Mesenchymal stem cell (in vitro differentiated cells and primary cell): ENCODE data around the gene CSPG5.

Experiments used
- DNase-seq: peaks from one replicate; pipeline ENCODE4 v3.0.0-alpha.2; 2013
- H2AFZ ChIP-seq: one replicate; pipeline ENCODE4 v1.6.1; 2013; ENCODE audit warnings: low read depth, mild to moderate bottlenecking, control low read depth, inconsistent platforms, low read length, moderate library complexity
- H2AK5ac ChIP-seq: 2 replicates; pipeline ENCODE4 v1.6.1; 2013; ENCODE audit warnings: low read length, moderate library complexity, mild to moderate bottlenecking, inconsistent platforms; ENCODE audit not compliant: severe bottlenecking
- H2BK120ac ChIP-seq: one replicate; pipeline ENCODE4 v1.6.1; 2013; ENCODE audit warnings: low read depth, mild to moderate bottlenecking, inconsistent platforms, low read length, moderate library complexity
- H2BK12ac ChIP-seq, 2 experiments: one replicate each; pipeline ENCODE4 v1.6.1; 2013; ENCODE audit warnings: inconsistent platforms in 2 of 2, low read length in 2 of 2, mild to moderate bottlenecking in 2 of 2, moderate library complexity in 2 of 2, control low read depth in 1 of 2
- H2BK15ac ChIP-seq: one replicate; pipeline ENCODE4 v1.6.1; 2013; ENCODE audit warnings: mild to moderate bottlenecking, low read depth, inconsistent platforms; ENCODE audit not compliant: poor library complexity, severe bottlenecking
- H2BK5ac ChIP-seq: 2 replicates; pipeline ENCODE4 v1.6.1; 2013; ENCODE audit warnings: low read depth, mild to moderate bottlenecking, low read length, control low read depth, inconsistent platforms; ENCODE audit not compliant: poor library complexity, severe bottlenecking
- H3K14ac ChIP-seq, 2 experiments: one replicate each; pipeline ENCODE4 v1.6.1; 2013; ENCODE audit warnings: inconsistent platforms in 2 of 2, low read length in 2 of 2, control low read depth in 1 of 2, mild to moderate bottlenecking in 1 of 2, moderate library complexity in 1 of 2
- H3K18ac ChIP-seq, 2 experiments: one replicate each; pipeline ENCODE4 v1.6.1; 2013; ENCODE audit warnings: inconsistent platforms in 2 of 2, low read length in 2 of 2, control low read depth in 1 of 2, low read depth in 1 of 2, mild to moderate bottlenecking in 1 of 2
- H3K23ac ChIP-seq, 2 experiments: one replicate each; pipeline ENCODE4 v1.6.1; 2013; ENCODE audit warnings: inconsistent platforms in 2 of 2, low read length in 2 of 2, mild to moderate bottlenecking in 2 of 2, moderate library complexity in 2 of 2, control low read depth in 1 of 2
- H3K27ac ChIP-seq: 2 replicates; pipeline ENCODE4 v1.5.1; 2013; ENCODE audit warnings: mild to moderate bottlenecking, moderate library complexity, low read length, control low read depth, inconsistent platforms; ENCODE audit not compliant: poor library complexity, severe bottlenecking
- H3K27me3 ChIP-seq, 2 experiments: 2 replicates each; pipeline versions ENCODE4 v1.6.1 to v1.7.0; 2013; ENCODE audit warnings: low read length in 2 of 2, mild to moderate bottlenecking in 2 of 2, moderate library complexity in 2 of 2, control low read depth in 1 of 2, inconsistent platforms in 1 of 2; ENCODE audit not compliant: control insufficient read depth in 1 of 2, insufficient read depth in 1 of 2
- H3K36me3 ChIP-seq, 2 experiments: 2 replicates each; pipeline versions ENCODE4 v1.6.1 to v1.7.0; 2013; ENCODE audit warnings: low read length in 2 of 2, control low read depth in 1 of 2, inconsistent platforms in 1 of 2, low read depth in 1 of 2, mild to moderate bottlenecking in 1 of 2; ENCODE audit not compliant: insufficient read depth in 2 of 2, control insufficient read depth in 1 of 2
- H3K4ac ChIP-seq, 2 experiments: one replicate each; pipeline ENCODE4 v1.6.1; 2013; ENCODE audit warnings: inconsistent platforms in 2 of 2, low read length in 2 of 2, mild to moderate bottlenecking in 2 of 2, moderate library complexity in 2 of 2, control low read depth in 1 of 2, low read depth in 1 of 2
- H3K4me1 ChIP-seq: 2 replicates; pipeline ENCODE4 v1.6.1; 2013; ENCODE audit warnings: low read depth, low read length, control low read depth; ENCODE audit not compliant: control insufficient read depth, insufficient read depth
- H3K4me2 ChIP-seq: 2 replicates; pipeline ENCODE4 v1.6.1; 2013; ENCODE audit warnings: low read length, mild to moderate bottlenecking, inconsistent platforms; ENCODE audit not compliant: poor library complexity, severe bottlenecking
- H3K4me3 ChIP-seq, 2 experiments: 2 replicates each; pipeline versions ENCODE4 v1.5.1 to v1.7.0; 2013; ENCODE audit warnings: low read length in 2 of 2, mild to moderate bottlenecking in 2 of 2, control low read depth in 1 of 2, low read depth in 1 of 2; ENCODE audit not compliant: insufficient read depth in 1 of 2
- H3K79me1 ChIP-seq: replicated peaks from 2 replicates; pipeline ENCODE4 v1.6.1; 2013; ENCODE audit warnings: mild to moderate bottlenecking, control low read depth, low read length, inconsistent platforms; ENCODE audit not compliant: poor library complexity, severe bottlenecking
- H3K9ac ChIP-seq: 2 replicates; pipeline ENCODE4 v1.7.0; 2013; ENCODE audit warnings: mild to moderate bottlenecking, low read length, moderate library complexity
- H3K9me3 ChIP-seq: 2 replicates; pipeline ENCODE4 v1.7.0; 2013; ENCODE audit warnings: mild to moderate bottlenecking, low read length; ENCODE audit not compliant: control insufficient read depth
- H4K8ac ChIP-seq: one replicate; pipeline ENCODE4 v1.6.1; 2013; ENCODE audit warnings: inconsistent platforms, mild to moderate bottlenecking, low read length, moderate library complexity
- H4K91ac ChIP-seq: one replicate; pipeline ENCODE4 v1.6.1; 2013; ENCODE audit warnings: mild to moderate bottlenecking, low read length, inconsistent platforms
- WGBS: methylation state at CpG from one replicate; pipeline ENCODE4 v1.1.7; 2013; ENCODE audit warnings: mixed read lengths; 5-methylcytosine and 5-hydroxymethylcytosine counted together

Gene CSPG5

DNA sequence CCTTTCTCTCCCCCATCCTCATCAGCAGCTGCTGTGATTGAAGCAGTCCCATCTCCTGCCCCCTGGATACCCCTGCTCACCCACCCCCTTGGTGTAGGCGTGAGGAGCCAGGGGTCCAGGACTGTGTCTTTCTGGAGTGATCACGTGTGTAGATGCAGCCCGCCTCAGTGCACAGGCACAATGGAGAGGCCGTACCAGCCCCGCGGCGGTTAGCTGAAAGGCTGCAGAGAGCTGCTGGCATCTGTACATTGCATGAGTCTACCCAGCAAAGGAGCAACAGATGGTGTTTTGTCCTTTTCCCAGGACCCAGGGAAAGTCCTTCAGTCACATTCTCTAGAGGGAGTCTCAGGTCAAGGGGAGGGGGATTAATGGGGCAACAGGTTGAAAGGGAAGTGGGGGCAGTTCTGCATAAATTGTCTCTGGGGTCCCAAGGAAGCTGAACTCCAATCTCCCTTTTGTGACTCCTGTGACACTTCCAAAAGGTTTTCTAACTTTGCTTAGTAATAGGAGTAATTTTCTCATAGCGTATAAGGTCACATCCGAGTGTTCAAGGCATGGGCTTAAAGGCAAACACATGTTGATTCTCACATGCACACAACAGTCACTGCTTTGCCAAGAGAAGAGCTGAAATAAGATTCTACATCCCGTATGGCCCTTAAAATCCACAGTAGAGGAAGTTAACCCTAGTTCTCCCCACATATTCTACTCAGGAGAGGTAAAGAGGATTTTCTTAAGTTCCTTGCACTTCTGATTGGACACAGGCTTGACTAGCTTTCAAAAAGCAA lies 7.1 kb downstream of the CSPG5 start:
- Histone ChIP-seq H3K9me3 (no peaks in the 10 kb centered on the region), H2BK120ac (no peak overlapping the region), H4K91ac (no peak overlapping the region), H2AFZ (no peak overlapping the region), H3K27me3 (peaks cover 37 to 74% of the 10 kb centered on the region in 2 experiments), H3K27ac (no peak overlapping the region), H4K8ac (no peak overlapping the region), H3K4me1 (no peaks in the 10 kb centered on the region), H3K4me2 (no peak overlapping the region), H3K79me1 (no peaks in the 10 kb centered on the region), H3K4ac (no peak overlapping the region), H2AK5ac (no peak overlapping the region), H3K18ac (no peak overlapping the region), H2BK12ac (no peak overlapping the region), H2BK5ac (no peak overlapping the region), H3K4me3 (no peak overlapping the region), H2BK15ac (no peak overlapping the region), H3K9ac (no peak overlapping the region), H3K14ac (no peak overlapping the region), H3K23ac (no peak overlapping the region), H3K36me3 (peaks cover 0 to 3% of the 10 kb centered on the region in 2 experiments)
- 86% methylated on average over 10 of the region's 10 CpGs for WGBS
- no peak for DNase-seq

GRCh38 chr3:47568901-47569300 lies 9.8 kb downstream of the CSPG5 start:
- Histone ChIP-seq H3K79me1 (no peaks in the 10 kb centered on the region), H3K18ac (no peak overlapping the region), H3K27me3 (peaks cover 44 to 79% of the 10 kb centered on the region in 2 experiments), H3K36me3 (peaks cover 0 to 3% of the 10 kb centered on the region in 2 experiments), H4K8ac (no peak overlapping the region), H3K9ac (no peak overlapping the region), H2BK12ac (no peak overlapping the region), H2AFZ (no peak overlapping the region), H2BK5ac (no peak overlapping the region), H3K27ac (no peak overlapping the region), H3K14ac (no peak overlapping the region), H3K9me3 (no peaks in the 10 kb centered on the region), H3K4me2 (no peak overlapping the region), H3K4ac (no peak overlapping the region), H2AK5ac (no peak overlapping the region), H4K91ac (no peak overlapping the region), H3K4me1 (no peaks in the 10 kb centered on the region), H2BK120ac (no peak overlapping the region), H3K4me3 (no peak overlapping the region), H2BK15ac (no peak overlapping the region), H3K23ac (no peak overlapping the region)
- no peak for DNase-seq
- WGBS: 91% methylated on average over 6 of the region's 6 CpGs

GRCh38 chr3:47567149-47567548 lies 11.5 kb downstream of the CSPG5 start:
- Histone ChIP-seq H2BK12ac (no peak overlapping the region), H3K4me1 (no peaks in the 10 kb centered on the region), H3K27me3 (peaks cover 29 to 72% of the 10 kb centered on the region in 2 experiments), H3K14ac (no peak overlapping the region), H2AFZ (no peak overlapping the region), H2BK15ac (no peak overlapping the region), H3K4me3 (no peak overlapping the region), H3K9me3 (no peaks in the 10 kb centered on the region), H4K8ac (no peak overlapping the region), H2BK120ac (no peak overlapping the region), H3K79me1 (no peaks in the 10 kb centered on the region), H2BK5ac (no peak overlapping the region), H3K4me2 (no peak overlapping the region), H3K9ac (no peak overlapping the region), H2AK5ac (no peak overlapping the region), H3K4ac (no peak overlapping the region), H3K18ac (no peak overlapping the region), H3K23ac (no peak overlapping the region), H3K27ac (no peak overlapping the region), H3K36me3 (no peaks in the 10 kb centered on the region), H4K91ac (no peak overlapping the region)
- no peak for DNase-seq
- WGBS: 71% methylated on average over 2 of the region's 4 CpGs

DNA sequence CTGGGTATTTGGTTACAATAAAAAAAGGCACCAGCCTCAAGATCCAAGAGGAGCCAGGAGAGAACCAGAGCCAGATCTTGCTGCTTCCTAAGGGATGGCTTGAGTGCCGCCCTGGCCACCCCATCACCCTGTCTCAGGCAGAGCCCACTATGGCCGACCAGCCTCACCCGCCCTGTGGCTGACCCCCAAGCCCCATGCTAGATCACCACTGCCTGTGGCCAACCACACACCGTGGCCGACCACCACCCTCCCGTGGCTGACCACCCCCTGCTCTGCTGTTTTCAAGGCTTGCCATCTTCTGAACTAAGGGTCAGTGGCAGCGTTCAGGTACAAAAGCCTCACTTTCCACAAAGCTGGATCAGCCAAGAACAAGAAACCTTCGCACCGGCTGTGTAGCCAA lies 12.0 kb downstream of the CSPG5 start:
- H3K14ac ChIP-seq: no peak overlapping the region
- no peak overlapping the region for H4K8ac ChIP-seq
- H3K4ac ChIP-seq: no peak overlapping the region
- H3K23ac ChIP-seq: no peak overlapping the region
- H2BK5ac ChIP-seq: no peak overlapping the region
- H3K18ac ChIP-seq: no peak overlapping the region
- H3K27me3 ChIP-seq: peaks cover 25 to 67% of the 10 kb centered on the region in 2 experiments
- WGBS: 92% methylated on average over 9 of the region's 9 CpGs
- no peak overlapping the region for H3K27ac ChIP-seq
- no peaks in the 10 kb centered on the region for H3K9me3 ChIP-seq
- no peak overlapping the region for H2BK12ac ChIP-seq
- H3K79me1 ChIP-seq: no peaks in the 10 kb centered on the region
- no peak overlapping the region for H4K91ac ChIP-seq
- no peak overlapping the region for H3K9ac ChIP-seq
- no peak overlapping the region for H3K4me3 ChIP-seq
- no peaks in the 10 kb centered on the region for H3K36me3 ChIP-seq
- no peak overlapping the region for H3K4me2 ChIP-seq
- no peak overlapping the region for H2BK15ac ChIP-seq
- no peak overlapping the region for H2AK5ac ChIP-seq
- H2BK120ac ChIP-seq: no peak overlapping the region
- no peak for DNase-seq
- no peak overlapping the region for H2AFZ ChIP-seq
- H3K4me1 ChIP-seq: no peaks in the 10 kb centered on the region
